ENCODE results near the gene RBFOX1.
A peak's percentile ranks its signal among the peaks of the same experiment; 100 is the strongest.

Gene RBFOX1

DNA sequence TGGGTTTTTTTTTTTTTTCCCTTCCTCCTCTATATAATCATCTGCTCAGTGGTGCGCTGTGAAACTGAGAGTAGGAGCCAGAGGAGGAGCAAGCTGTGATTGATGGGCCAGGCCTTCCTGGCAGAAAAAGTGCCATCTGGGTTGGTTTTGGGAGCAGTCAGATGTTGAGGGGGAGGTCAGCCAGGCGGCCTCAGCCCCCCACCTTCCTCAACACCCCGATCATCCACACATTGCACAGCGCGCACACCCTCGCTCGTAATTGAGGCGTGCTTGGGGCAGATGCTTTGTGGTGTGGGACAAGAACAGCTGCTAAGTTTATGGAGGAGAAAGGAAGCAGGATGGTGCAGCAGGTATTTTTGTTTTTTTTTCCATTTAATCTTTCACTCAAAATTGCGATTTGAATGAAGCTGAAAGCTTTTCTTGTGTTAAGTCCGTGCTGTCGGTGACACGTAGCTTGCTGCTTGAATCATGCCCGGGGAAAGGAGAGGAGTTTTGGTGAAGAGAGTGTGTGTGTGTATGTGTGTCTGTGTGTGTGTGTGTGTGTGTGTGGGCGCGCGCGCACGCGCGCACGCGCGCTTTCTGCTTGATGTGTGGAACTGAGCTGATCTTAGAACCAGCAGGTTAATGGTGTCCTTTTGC, 177.4 kb downstream of the RBFOX1 start:
- DNase-seq (ENCODE audit: low read depth): no peak
- TF ChIP-seq, protein P1, sequence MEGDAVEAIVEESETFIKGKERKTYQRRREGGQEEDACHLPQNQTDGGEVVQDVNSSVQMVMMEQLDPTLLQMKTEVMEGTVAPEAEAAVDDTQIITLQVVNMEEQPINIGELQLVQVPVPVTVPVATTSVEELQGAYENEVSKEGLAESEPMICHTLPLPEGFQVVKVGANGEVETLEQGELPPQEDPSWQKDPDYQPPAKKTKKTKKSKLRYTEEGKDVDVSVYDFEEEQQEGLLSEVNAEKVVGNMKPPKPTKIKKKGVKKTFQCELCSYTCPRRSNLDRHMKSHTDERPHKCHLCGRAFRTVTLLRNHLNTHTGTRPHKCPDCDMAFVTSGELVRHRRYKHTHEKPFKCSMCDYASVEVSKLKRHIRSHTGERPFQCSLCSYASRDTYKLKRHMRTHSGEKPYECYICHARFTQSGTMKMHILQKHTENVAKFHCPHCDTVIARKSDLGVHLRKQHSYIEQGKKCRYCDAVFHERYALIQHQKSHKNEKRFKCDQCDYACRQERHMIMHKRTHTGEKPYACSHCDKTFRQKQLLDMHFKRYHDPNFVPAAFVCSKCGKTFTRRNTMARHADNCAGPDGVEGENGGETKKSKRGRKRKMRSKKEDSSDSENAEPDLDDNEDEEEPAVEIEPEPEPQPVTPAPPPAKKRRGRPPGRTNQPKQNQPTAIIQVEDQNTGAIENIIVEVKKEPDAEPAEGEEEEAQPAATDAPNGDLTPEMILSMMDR (conservative IDR thresholded peaks at IDR 0.05; ENCODE audit: low read depth, low read length): no peak
- no peak overlapping the region for H3K4me3 ChIP-seq (ENCODE audit: low read length)

DNA sequence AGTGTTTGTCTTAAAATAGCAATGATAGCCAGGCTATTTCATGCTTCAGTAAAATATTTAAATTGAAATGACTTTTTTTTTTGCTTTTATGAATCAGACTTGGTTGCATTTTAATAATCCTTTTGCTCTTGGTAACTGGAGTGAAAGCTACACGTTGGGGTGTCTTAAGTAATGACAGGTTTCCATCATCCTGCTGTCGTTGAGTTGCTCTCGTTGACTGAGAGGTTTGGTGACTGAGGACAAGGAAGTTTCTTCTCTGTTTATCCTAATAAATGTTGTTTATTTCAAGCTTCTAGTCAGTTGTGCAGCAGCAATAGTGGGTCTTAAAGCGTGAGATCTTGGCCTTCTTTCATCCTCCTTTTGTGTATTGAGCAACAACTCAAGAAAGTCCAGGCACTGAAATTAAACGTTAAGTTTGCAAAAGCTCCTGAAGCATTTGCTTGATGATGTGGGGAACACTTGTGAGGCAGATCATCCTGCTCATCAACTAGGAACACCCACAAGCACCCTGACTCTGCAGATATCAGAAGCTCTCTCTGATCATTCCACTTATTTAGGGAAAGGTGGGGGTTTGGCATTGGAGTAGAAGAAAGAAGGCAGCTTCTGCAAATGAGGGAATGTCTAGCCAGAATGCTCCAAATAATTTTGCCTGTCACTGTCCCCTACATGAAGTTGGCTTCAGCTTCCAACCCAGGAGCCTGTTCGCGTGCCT, 179.1 kb downstream of the RBFOX1 start:
- DNase-seq (ENCODE audit: low read depth): no peak
- TF ChIP-seq, protein P1 (conservative IDR thresholded peaks at IDR 0.05; ENCODE audit: low read depth, low read length): no peak

DNA sequence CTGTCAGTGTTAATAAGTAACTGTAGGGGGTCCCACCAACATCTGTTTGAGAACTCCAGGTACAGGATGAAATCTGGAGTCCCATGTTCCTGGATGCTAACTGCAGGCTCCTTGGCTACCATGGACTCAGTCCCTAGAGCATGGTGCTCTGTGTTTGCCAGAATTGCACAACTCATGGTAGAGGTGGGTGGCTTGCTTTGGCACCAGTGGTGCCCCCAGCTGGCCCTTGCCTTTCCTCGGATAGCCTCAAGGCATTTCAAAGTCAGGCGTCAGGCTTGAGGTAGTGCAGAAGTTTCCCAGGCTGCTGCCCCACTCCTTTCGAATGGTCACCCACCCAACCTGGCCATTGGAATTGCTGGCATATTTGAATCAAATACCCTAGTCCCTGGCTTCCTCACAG, 179.9 kb downstream of the RBFOX1 start:
- H3K4me3 ChIP-seq (ENCODE audit: low read length): no peak overlapping the region
- no peak for DNase-seq (ENCODE audit: low read depth)
- TF ChIP-seq, protein P1 (conservative IDR thresholded peaks at IDR 0.05; ENCODE audit: low read depth, low read length): no peak

More for the DNA sequence above, 179.1 kb downstream of the RBFOX1 start:
- H3K4me3 ChIP-seq (ENCODE audit: low read length): no peak overlapping the region

DNA sequence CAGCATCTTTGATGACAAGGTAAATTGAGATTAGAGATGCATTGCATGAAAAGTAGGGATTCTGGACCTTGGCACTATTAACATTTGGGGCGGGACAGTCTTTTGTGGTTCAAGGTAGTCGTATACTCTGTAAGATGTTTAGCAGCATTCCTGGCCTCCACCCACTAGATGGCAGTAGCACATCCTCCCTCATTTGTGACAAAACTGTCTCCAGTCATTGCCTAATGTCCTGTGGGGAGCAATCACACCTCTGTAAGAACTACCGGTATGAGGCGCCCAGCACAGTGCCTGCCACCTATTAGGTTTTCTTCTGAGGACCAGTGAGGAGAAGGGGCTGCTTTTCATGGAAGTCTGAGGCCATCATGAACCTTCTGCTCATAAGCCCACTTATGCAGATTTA, 180.8 kb downstream of the RBFOX1 start:
- TF ChIP-seq, protein P1 (conservative IDR thresholded peaks at IDR 0.05; ENCODE audit: low read depth, low read length): peak; percentile 15
- no peak overlapping the region for H3K4me3 ChIP-seq (ENCODE audit: low read length)
- no peak for DNase-seq (ENCODE audit: low read depth)

DNA sequence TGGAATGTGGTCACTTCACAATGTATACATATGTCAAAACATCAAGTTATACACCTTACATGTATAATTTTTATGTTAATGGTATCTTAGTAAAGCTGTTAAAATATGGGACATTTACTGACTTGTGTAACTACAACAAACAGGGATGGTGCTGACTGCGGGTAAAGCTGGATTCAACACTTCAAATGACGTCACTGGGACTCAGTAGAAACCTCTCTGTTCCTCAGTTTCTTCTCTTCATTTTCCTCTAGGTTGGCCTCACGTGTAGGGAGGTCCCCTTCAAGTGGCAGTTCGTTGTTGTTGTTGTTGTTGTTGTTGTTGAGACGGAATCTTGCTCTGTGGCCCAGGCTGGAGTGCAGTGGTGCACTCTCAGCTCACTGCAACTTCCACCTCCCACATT, 182.9 kb downstream of the RBFOX1 start:
- H3K4me3 ChIP-seq (ENCODE audit: low read length): no peak overlapping the region
- DNase-seq (ENCODE audit: low read depth): no peak
- TF ChIP-seq, protein P1 (conservative IDR thresholded peaks at IDR 0.05; ENCODE audit: low read depth, low read length): no peak

DNA sequence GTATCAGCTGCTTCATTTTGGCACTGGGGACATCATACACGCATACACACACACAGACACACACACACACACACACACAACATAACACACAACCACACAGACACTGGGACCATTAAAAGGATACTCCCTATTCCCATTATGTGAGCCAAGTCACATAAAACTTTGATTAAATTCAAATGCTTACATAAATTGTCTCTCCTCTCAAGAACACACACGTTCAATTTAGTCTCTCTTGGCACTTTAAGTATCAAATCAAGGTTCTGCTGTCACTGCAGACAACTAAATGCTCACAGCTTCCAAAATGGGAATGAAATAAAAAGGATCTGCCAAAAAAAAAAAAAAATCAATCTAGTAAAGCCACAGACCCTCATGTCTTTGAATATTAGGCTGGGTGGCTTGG, 184.9 kb downstream of the RBFOX1 start:
- H3K4me3 ChIP-seq (ENCODE audit: low read length): no peak overlapping the region
- TF ChIP-seq, protein P1 (conservative IDR thresholded peaks at IDR 0.05; ENCODE audit: low read depth, low read length): no peak
- no peak for DNase-seq (ENCODE audit: low read depth)

DNA sequence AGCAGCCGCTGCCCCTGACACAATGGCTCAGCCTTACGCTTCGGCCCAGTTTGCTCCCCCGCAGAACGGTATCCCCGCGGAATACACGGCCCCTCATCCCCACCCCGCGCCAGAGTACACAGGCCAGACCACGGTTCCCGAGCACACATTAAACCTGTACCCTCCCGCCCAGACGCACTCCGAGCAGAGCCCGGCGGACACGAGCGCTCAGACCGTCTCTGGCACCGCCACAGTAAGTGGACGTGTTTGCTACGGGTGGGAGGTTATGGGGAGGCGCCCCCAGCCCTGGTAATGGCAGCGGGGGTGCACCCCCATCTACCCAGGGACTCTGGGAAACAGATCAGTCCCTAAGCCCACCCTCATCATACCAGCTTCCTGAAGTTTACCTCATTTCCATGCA, 185.5 kb downstream of the RBFOX1 start:
- no peak overlapping the region for H3K4me3 ChIP-seq (ENCODE audit: low read length)
- TF ChIP-seq, protein P1 (conservative IDR thresholded peaks at IDR 0.05; ENCODE audit: low read depth, low read length): no peak
- DNase-seq (ENCODE audit: low read depth): no peak
